Astrocyte of the spinal cord (primary cell): ENCODE data around the gene UBXN7.

Experiments
- DNase-seq: peaks from one replicate; pipeline ENCODE4 v3.0.0; 2011; ENCODE audit warnings: low read depth, low spot score
- H3K4me3 ChIP-seq: 2 replicates; pipeline ENCODE4 v1.5.1; 2011; ENCODE audit warnings: low read depth, mild to moderate bottlenecking, low read length, moderate library complexity
- in situ Hi-C: cut with HindIII; loops from 2 replicates; pipeline ENCODE4 v1.10.0; 2017; ENCODE audit warnings: low sequenced_read_pairs
- TF ChIP-seq, protein P1 (sequence below): IDR thresholded peaks from 2 replicates; pipeline ENCODE4 v1.5.1; 2012; ENCODE audit warnings: low read depth, mild to moderate bottlenecking, low read length, inconsistent platforms

Gene UBXN7

DNA sequence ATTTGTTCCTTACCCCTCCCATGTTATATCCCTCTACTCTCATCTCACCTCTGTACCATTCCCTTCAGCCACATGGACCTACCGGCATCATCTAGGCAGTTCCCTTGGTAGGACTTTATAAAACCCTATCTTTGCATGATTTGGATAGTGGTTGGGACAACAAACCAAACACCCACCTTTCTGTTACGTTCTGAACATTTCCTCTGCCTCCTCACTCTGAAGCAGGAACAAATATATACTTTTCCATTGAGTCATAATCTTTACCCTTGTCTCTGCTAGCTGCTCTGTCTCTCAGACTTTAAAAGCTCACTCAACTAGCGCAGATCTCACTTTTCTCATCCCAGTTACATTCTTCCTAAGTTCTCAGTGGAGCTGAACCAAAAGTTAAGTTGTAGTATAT is 17.8 kb downstream of the UBXN7 start:
- peak; percentile 29 for DNase-seq
- in situ Hi-C loops: no loop called here
- TF ChIP-seq, protein P1, sequence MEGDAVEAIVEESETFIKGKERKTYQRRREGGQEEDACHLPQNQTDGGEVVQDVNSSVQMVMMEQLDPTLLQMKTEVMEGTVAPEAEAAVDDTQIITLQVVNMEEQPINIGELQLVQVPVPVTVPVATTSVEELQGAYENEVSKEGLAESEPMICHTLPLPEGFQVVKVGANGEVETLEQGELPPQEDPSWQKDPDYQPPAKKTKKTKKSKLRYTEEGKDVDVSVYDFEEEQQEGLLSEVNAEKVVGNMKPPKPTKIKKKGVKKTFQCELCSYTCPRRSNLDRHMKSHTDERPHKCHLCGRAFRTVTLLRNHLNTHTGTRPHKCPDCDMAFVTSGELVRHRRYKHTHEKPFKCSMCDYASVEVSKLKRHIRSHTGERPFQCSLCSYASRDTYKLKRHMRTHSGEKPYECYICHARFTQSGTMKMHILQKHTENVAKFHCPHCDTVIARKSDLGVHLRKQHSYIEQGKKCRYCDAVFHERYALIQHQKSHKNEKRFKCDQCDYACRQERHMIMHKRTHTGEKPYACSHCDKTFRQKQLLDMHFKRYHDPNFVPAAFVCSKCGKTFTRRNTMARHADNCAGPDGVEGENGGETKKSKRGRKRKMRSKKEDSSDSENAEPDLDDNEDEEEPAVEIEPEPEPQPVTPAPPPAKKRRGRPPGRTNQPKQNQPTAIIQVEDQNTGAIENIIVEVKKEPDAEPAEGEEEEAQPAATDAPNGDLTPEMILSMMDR: no peak
- H3K4me3 ChIP-seq: no peak overlapping the region

GRCh38 chr3:196412704-196413103 is 19.5 kb downstream of the UBXN7 start:
- in situ Hi-C loops: no loop called here
- TF ChIP-seq, protein P1: no peak
- DNase-seq: no peak
- no peak overlapping the region for H3K4me3 ChIP-seq

DNA sequence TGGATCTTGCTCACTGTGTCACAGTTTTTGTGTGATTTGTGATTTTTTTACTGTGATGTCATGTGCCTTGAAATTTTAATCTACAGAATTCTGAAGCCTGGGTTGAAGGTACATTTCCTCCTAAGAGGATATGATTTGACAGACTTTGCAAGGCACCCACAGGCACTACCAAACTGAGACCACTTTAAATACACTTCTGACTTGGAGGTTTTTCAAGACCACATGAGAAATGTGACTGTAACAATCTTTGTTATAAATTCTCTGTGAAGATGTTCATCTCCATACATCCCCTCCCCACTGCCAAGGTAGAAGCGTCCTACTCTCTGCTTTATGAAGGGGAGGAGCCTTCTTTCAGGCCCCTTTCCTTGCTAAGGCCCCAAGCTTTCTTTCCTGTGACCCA is 22.8 kb downstream of the UBXN7 start:
- TF ChIP-seq, protein P1: no peak
- no peak for DNase-seq
- no peak overlapping the region for H3K4me3 ChIP-seq
- in situ Hi-C loops: no loop called here

GRCh38 chr3:196408565-196409300 is 23.5 kb downstream of the UBXN7 start:
- in situ Hi-C loops: no loop called here
- H3K4me3 ChIP-seq: no peak overlapping the region
- no peak for DNase-seq
- TF ChIP-seq, protein P1: no peak

DNA sequence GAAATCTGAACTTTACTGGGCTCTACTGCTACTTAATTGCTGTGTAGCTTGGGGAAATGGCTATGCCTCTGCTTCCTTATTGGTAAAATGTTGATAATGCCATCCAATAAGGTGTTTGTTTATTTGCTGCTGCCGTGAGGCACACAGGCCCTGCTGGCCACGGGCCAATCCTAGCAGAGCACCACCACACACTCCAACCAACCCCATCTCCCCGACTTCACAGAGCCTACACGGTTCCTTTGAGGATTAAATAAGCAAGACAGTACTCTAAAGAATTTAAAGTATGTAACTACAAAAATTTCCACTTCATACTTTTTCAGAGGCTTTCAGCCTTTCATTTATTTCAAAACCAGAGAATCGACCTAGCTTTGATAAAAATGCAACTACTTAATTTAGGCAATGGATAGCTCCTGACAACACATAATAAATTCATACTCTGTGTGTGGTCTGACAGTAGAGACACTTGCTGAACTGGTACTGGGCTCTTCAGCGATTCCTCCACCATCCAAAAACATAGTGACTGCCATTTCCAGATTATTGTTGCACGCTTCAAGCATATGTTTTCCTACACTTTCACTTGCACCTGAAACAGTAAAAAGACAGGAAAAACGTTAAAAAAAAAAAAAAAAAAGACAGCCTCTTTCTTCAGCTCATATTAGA is 25.3 kb downstream of the UBXN7 start:
- TF ChIP-seq, protein P1: no peak
- in situ Hi-C loops: no loop called here
- DNase-seq: peak; percentile 59
- H3K4me3 ChIP-seq: no peak overlapping the region

DNA sequence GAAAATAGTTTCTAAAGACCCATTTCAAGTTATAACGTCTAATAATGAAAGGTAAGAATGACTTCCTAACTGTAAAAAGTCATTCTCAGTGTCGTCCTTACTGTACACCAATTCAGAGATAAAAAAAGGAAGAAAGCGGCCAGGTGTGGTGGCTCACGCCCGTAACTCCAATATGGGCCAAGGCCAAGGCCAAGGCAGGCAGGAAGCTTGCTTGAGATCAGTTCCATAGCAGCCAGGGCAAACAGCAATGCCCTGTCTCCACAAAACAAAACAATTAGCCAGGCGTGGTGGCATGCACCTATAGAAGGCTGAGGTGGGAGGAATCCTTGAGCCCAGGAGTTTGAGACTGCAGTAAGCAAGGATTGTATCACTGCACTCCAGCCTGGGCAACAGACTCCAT is 31.9 kb downstream of the UBXN7 start:
- in situ Hi-C loops: no loop called here
- DNase-seq: no peak
- no peak overlapping the region for H3K4me3 ChIP-seq
- TF ChIP-seq, protein P1: no peak
